MCF 10A (cell line): ENCODE measurements around the gene WDFY3. TPM values are rescaled to one million over a fixed set of nuclear protein-coding genes. Genes with fewer than 3 reads are reported as not detected.
A peak's percentile ranks its signal among the peaks of the same experiment; 100 is the strongest.

Source experiments
- BruUV-seq: library from RNA; stranded (reverse); fragments of 400-500 nt; replicated peaks from 2 replicates; lab custom pipeline; 2021; lab: Mats Ljungman, UMichigan
- CTCF ChIA-PET: fragments of 300-600 bp; sonication (Branson Sonifier 250); formaldehyde crosslinking; extraction: SDS; loops from one replicate; lab custom pipeline; 2021; ENCODE audit warnings: antibody characterized with exemption, inconsistent platforms; lab: Yijun Ruan, JAX
- POLR2A ChIA-PET: fragments of 300-600, 350-650 bp; sonication (Branson Sonifier 250); formaldehyde crosslinking; extraction: SDS; loops from one replicate; lab custom pipeline; 2020; ENCODE audit warnings: antibody characterized with exemption, inconsistent platforms; lab: Yijun Ruan, JAX
- DNase-seq: peaks from one replicate; pipeline ENCODE4 v3.0.0-alpha.2; 2018; ENCODE audit not compliant: unreplicated experiment
- H3K27ac Mint-ChIP-seq: one replicate; pipeline ENCODE4 v1.8.0; 2022; ENCODE audit warnings: mild to moderate bottlenecking, low read depth, mixed read lengths; ENCODE audit not compliant: unreplicated experiment
- H3K27me3 Mint-ChIP-seq: one replicate; pipeline ENCODE4 v1.8.0; 2022; ENCODE audit warnings: mixed read lengths; ENCODE audit not compliant: insufficient read depth, unreplicated experiment
- H3K36me3 Mint-ChIP-seq: one replicate; pipeline ENCODE4 v1.8.0; 2022; ENCODE audit warnings: mild to moderate bottlenecking, moderate library complexity, mixed read lengths; ENCODE audit not compliant: insufficient read depth, unreplicated experiment
- H3K4me1 Mint-ChIP-seq: one replicate; pipeline ENCODE4 v1.8.0; 2022; ENCODE audit warnings: mixed read lengths; ENCODE audit not compliant: insufficient read depth, unreplicated experiment
- H3K4me3 Mint-ChIP-seq: one replicate; pipeline ENCODE4 v1.8.0; 2022; ENCODE audit warnings: mild to moderate bottlenecking, moderate library complexity, mixed read lengths; ENCODE audit not compliant: unreplicated experiment
- H3K9me3 Mint-ChIP-seq: one replicate; pipeline ENCODE4 v1.8.0; 2022; ENCODE audit warnings: mixed read lengths; ENCODE audit not compliant: unreplicated experiment
- CTCF ChIP-seq: fragments of 200-600 bp; IDR thresholded peaks from one replicate; pipeline ENCODE4 v1.8.0; 2022; ENCODE audit warnings: antibody characterized with exemption, mild to moderate bottlenecking; ENCODE audit not compliant: unreplicated experiment
- intact Hi-C: fragments of 100-400 bp; cut with micrococcal nuclease; formaldehyde crosslinking; loops from 2 replicates; pipeline ENCODE4 v1.14.1; 2022
- total RNA-seq: library from RNA; stranded (reverse); gene quantifications from 2 replicates; pipeline ENCODE4 v1.2.3, GENCODE V29; 2022

WDFY3 gene
- total RNA-seq, 1 experiment from 2014 or later: 90.7 TPM

- Mint-ChIP-seq H3K4me3 (no peak overlapping the region), H3K4me1 (no peaks in the 10 kb centered on the region), H3K9me3 (no peaks in the 10 kb centered on the region), H3K27ac (no peak overlapping the region), H3K27me3 (no peaks in the 10 kb centered on the region), H3K36me3 (no peaks in the 10 kb centered on the region)
- intact Hi-C loops: loop anchor here (10.0 kb wide), 1 partner anchor 1329 kb away; no protein-coding TSS in a partner anchor
- TF ChIP-seq CTCF: no peak
- ChIA-PET CTCF (interaction anchor here (0.6 to 1.3 kb wide), 2 partner anchors 224 to 835 kb away, joined by 3 to 4 read pairs; no protein-coding TSS in a partner anchor), POLR2A (no interaction called here)
- BruUV-seq: no TSS peak
- DNase-seq: no peak
These were observed 7.4 kb upstream of the WDFY3 start for GRCh38 chr4:84973856-84974255.

GRCh38 chr4:84971319-84971932, 4.9 kb upstream of the WDFY3 start:
- no TSS peak for BruUV-seq
- TF ChIP-seq CTCF: peak; percentile 63
- no peak overlapping the region for H3K27ac Mint-ChIP-seq
- peak; percentile 58 for DNase-seq
- intact Hi-C loops: loop anchor here (1.0 to 10.0 kb wide), 3 partner anchors 221 to 1327 kb away; no protein-coding TSS in a partner anchor
- H3K27me3 Mint-ChIP-seq: no peaks in the 10 kb centered on the region
- H3K9me3 Mint-ChIP-seq: no peaks in the 10 kb centered on the region
- H3K4me3 Mint-ChIP-seq: no peak overlapping the region
- ChIA-PET POLR2A (interaction anchor here (0.9 to 1.9 kb wide), 4 partner anchors 221 to 393 kb away, joined by 3 to 13 read pairs (median 4); no protein-coding TSS in a partner anchor), CTCF (interaction anchor here (0.6 to 4.0 kb wide), 30 partner anchors 9 to 392 kb away, joined by 3 to 58 read pairs (median 4); no protein-coding TSS in a partner anchor)
- peaks cover 4% of the 10 kb centered on the region for H3K4me1 Mint-ChIP-seq
- H3K36me3 Mint-ChIP-seq: peaks cover 4% of the 10 kb centered on the region

DNA sequence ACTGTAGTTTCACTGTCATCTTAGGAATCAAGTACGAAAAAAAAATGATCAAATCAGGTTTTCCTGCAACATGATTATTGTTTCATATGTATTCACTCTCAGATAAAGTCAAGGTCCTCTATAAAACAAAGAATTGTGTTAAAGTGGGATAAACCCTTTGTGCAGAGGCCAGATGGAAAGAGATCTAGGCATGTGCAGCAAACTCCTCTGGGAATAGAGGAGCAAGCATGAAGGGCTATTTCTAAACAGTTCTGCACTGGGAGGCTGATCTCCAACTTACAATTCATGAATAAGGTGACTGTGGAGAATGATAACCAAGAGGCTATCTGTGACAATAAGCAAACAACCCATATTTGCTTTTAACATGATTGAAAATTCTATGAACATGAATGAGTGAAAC, 2.4 kb upstream of the WDFY3 start:
- H3K4me1 Mint-ChIP-seq: peaks cover 4% of the 10 kb centered on the region
- no peak for DNase-seq
- CTCF ChIA-PET: no interaction called here
- no peaks in the 10 kb centered on the region for H3K27me3 Mint-ChIP-seq
- H3K36me3 Mint-ChIP-seq: peaks cover 11% of the 10 kb centered on the region
- no peaks in the 10 kb centered on the region for H3K9me3 Mint-ChIP-seq
- no peak for TF ChIP-seq CTCF
- no peak overlapping the region for H3K4me3 Mint-ChIP-seq
- POLR2A ChIA-PET: no interaction called here
- no TSS peak for BruUV-seq
- intact Hi-C loops: loop anchor here (5.0 kb wide), 2 partner anchors 47 to 92 kb away; no protein-coding TSS in a partner anchor
- H3K27ac Mint-ChIP-seq: no peak overlapping the region

GRCh38 chr4:84967243-84967690, 777 bp upstream of the WDFY3 start:
- CTCF ChIA-PET: interaction anchor here (0.6 to 1.6 kb wide), 4 partner anchors 177 to 385 kb away, joined by 3 to 6 read pairs (median 4); no protein-coding TSS in a partner anchor
- intact Hi-C loops: loop anchor here (1.0 to 5.0 kb wide), 3 partner anchors 45 to 389 kb away; no protein-coding TSS in a partner anchor
- BruUV-seq: TSS peak; percentile 61

More at GRCh38 chr4:84967243-84967690, 777 bp upstream of the WDFY3 start:
- Mint-ChIP-seq H3K27me3 (no peaks in the 10 kb centered on the region), H3K36me3 (peaks cover 19% of the 10 kb centered on the region), H3K27ac (peak overlapping the region; percentile 97), H3K4me1 (peaks cover 4% of the 10 kb centered on the region), H3K4me3 (peak overlapping the region; percentile 88), H3K9me3 (no peaks in the 10 kb centered on the region)
- no peak for TF ChIP-seq CTCF
- POLR2A ChIA-PET: interaction anchor here (0.5 to 4.3 kb wide), 31 partner anchors 9 to 1267 kb away, joined by 3 to 40 read pairs (median 5); partner anchors contain the start of gene CDS1
- DNase-seq: peak; percentile 29
